ENCODE measurements around the gene SLC35F3. TPM values are rescaled to one million over a fixed set of nuclear protein-coding genes. Genes with fewer than 3 reads are reported as not detected.

The SLC35F3 gene
- total and polyA plus RNA-seq, 4 donors, result 0.01 to 0.37 (median 0.08) TPM; not detected in 1

DNA sequence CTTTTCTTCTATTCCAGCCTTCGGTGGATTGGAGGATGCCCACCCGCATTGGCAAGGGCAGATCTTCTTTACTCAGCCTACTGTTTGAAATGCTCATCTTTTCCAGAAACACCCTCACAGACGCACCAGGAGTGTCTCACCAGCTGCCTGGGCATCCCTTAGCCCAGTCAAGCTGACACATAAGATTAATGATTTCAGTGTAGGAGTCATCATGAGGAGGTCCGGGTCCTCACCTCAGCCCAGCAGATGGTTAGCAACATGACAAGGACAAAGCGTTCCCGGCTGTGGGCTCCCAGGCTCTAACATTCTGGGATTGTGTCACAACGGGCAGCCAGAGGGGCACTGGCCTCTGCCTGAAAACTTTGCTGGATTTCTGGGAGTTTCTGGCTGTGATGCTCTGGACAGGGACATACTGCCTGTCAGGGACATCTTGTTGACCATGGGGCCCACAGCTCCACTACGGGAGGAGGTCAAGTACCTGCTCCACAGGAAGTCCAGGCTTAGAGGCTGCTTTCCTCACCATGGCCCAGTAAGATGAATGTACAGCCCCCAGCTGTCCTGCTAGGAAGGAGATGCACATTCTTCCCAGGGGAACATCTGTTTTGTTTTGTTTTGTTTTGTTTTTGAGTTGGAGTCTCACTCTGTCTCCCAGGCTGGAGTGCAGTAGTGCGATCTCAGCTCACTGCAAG lies 264.8 kb downstream of the SLC35F3 start:
- no peak overlapping the region for H3K27ac ChIP-seq (ENCODE audit: low read depth in 1 of 2, low read length in 2 of 2)
- no peaks in the 10 kb centered on the region for H3K4me1 ChIP-seq (ENCODE audit: control insufficient read depth in 4 of 4, insufficient read depth in 4 of 4, low read length in 3 of 4)
- H3K9ac ChIP-seq (ENCODE audit: low read depth in 1 of 2, low read length in 2 of 2), result no peak overlapping the region
- no peaks in the 10 kb centered on the region for H3K9me3 ChIP-seq (ENCODE audit: control insufficient read depth in 4 of 4, low read length in 3 of 4)
- TF ChIP-seq REST (IDR thresholded peaks at IDR 0.05), result no peak
- no peak for TF ChIP-seq RXRA (IDR thresholded peaks at IDR 0.05)
- TF ChIP-seq HNF4A (conservative IDR thresholded peaks at IDR 0.05), result no peak
- no peak for TF ChIP-seq JUND (IDR thresholded peaks at IDR 0.05)
- no peak for TF ChIP-seq CTCF (IDR thresholded peaks at IDR 0.05; ENCODE audit: low read depth, low read length, missing input control)
- TF ChIP-seq NR2F2 (IDR thresholded peaks at IDR 0.05), result no peak
- TF ChIP-seq GABPA (IDR thresholded peaks at IDR 0.05 in 1 of 2, conservative IDR thresholded peaks at IDR 0.05 in 1 of 2), result no peak
- no peak for TF ChIP-seq FOXA2 (IDR thresholded peaks at IDR 0.05)
- no peak for TF ChIP-seq EGR1 (IDR thresholded peaks at IDR 0.05; ENCODE audit: low read depth in 2 of 2)
- peaks cover 0 to under 1% (median 0%) of the 10 kb centered on the region in 4 donors for H3K27me3 ChIP-seq (ENCODE audit: control insufficient read depth in 4 of 4, insufficient read depth in 4 of 4, low read length in 3 of 4)
- no peak overlapping the region for H3K4me3 ChIP-seq (ENCODE audit: low read depth in 1 of 3, low read length in 3 of 3)
- H3K36me3 ChIP-seq (ENCODE audit: control insufficient read depth in 4 of 4, insufficient read depth in 3 of 4, low read depth in 1 of 4, low read length in 3 of 4), result no peaks in the 10 kb centered on the region
- DNase-seq (ENCODE audit: low spot score), result no peak
- 91% methylated on average over 9 of the region's 9 CpGs for WGBS

DNA sequence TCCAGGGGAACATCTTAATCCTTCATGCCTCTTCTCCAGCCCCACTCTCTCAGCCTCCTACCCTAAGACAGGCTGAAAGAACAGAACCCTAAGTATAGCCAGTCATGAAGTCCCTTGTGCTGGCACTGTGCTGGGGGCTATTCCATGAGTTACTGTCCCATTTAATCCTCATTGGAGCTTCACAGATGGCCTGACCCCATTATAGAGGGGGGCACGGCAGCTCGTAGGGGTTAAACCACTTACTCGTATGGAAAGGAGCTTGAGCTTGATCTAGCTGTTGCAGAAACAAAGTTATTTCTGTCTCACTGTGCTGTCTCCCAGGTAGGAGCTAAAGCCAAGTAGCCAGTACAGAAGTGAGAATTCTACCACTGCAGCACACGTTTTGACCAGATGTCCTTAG lies 265.6 kb downstream of the SLC35F3 start:
- Histone ChIP-seq H3K9me3 (ENCODE audit: control insufficient read depth in 4 of 4, low read length in 3 of 4) (no peaks in the 10 kb centered on the region), H3K27me3 (ENCODE audit: control insufficient read depth in 4 of 4, insufficient read depth in 4 of 4, low read length in 3 of 4) (peaks cover 0 to 5% (median 0%) of the 10 kb centered on the region in 4 donors), H3K9ac (ENCODE audit: low read depth in 1 of 2, low read length in 2 of 2) (no peak overlapping the region), H3K4me1 (ENCODE audit: control insufficient read depth in 4 of 4, insufficient read depth in 4 of 4, low read length in 3 of 4) (no peaks in the 10 kb centered on the region), H3K27ac (ENCODE audit: low read depth in 1 of 2, low read length in 2 of 2) (no peak overlapping the region), H3K36me3 (ENCODE audit: control insufficient read depth in 4 of 4, insufficient read depth in 3 of 4, low read depth in 1 of 4, low read length in 3 of 4) (no peaks in the 10 kb centered on the region), H3K4me3 (ENCODE audit: low read depth in 1 of 3, low read length in 3 of 3) (no peak overlapping the region)
- no peak for DNase-seq (ENCODE audit: low spot score)
- WGBS, result 72% methylated on average over 4 of the region's 4 CpGs
- TF ChIP-seq MAX (IDR thresholded peaks at IDR 0.05), result no peak
- TF ChIP-seq FOXA1 (IDR thresholded peaks at IDR 0.05), result no peak
- no peak for TF ChIP-seq EGR1 (IDR thresholded peaks at IDR 0.05; ENCODE audit: low read depth in 2 of 2)
- no peak for TF ChIP-seq HNF4A (conservative IDR thresholded peaks at IDR 0.05)
- TF ChIP-seq RXRA (IDR thresholded peaks at IDR 0.05), result no peak
- no peak for TF ChIP-seq GABPA (IDR thresholded peaks at IDR 0.05 in 1 of 2, conservative IDR thresholded peaks at IDR 0.05 in 1 of 2)
- TF ChIP-seq JUND (IDR thresholded peaks at IDR 0.05), result no peak
- no peak for TF ChIP-seq YY1 (IDR thresholded peaks at IDR 0.05)
- TF ChIP-seq ATF3 (IDR thresholded peaks at IDR 0.05), result no peak
- no peak for TF ChIP-seq TAF1 (conservative IDR thresholded peaks at IDR 0.05)
- TF ChIP-seq ZBTB33 (IDR thresholded peaks at IDR 0.05), result no peak
- TF ChIP-seq SP1 (IDR thresholded peaks at IDR 0.05), result no peak
- TF ChIP-seq FOXA2 (IDR thresholded peaks at IDR 0.05), result no peak
- no peak for TF ChIP-seq RAD21 (IDR thresholded peaks at IDR 0.05)
- TF ChIP-seq HNF4G (IDR thresholded peaks at IDR 0.05), result no peak
- TF ChIP-seq CTCF (IDR thresholded peaks at IDR 0.05; ENCODE audit: low read depth, low read length, missing input control), result no peak
- TF ChIP-seq NR2F2 (IDR thresholded peaks at IDR 0.05), result no peak
